Vagina (tissue), 2 donors: ENCODE data around the gene MS4A15. TPM values are rescaled to one million over a fixed set of nuclear protein-coding genes. Genes with fewer than 3 reads are reported as not detected.

Source experiments
- DNase-seq, 2 donors: peaks; one replicate each; pipeline ENCODE4 v3.0.0-alpha.2; 2017; ENCODE audit errors: extremely low spot score in 2 of 2
- H3K27ac ChIP-seq: fragments of 200-600 bp; sonication (generic); one replicate; pipeline ENCODE4 v1.5.1; 2019
- H3K27me3 ChIP-seq: fragments of 200-600 bp; sonication (generic); one replicate; pipeline ENCODE4 v1.5.1; 2019
- H3K36me3 ChIP-seq, 2 donors: fragments of 200-600 bp; sonication (generic); one replicate each; pipeline ENCODE4 v1.5.1; 2017 to 2019
- H3K4me1 ChIP-seq: fragments of 200-600 bp; sonication (generic); one replicate; pipeline ENCODE4 v1.5.1; 2019
- H3K4me3 ChIP-seq, 2 donors: fragments of 200-600 bp; sonication (generic); 1 replicate in 1 of 2; 2 replicates in 1 of 2; pipeline ENCODE4 v1.5.1; 2016 to 2019
- H3K9me3 ChIP-seq: fragments of 200-600 bp; sonication (generic); one replicate; pipeline ENCODE4 v1.5.1; 2019
- POLR2A ChIP-seq, 2 donors: fragments of 450-650 bp; IDR thresholded peaks; one replicate each; pipeline ENCODE4 v1.6.1; 2017; ENCODE audit warnings: antibody characterized with exemption in 2 of 2, mild to moderate bottlenecking in 2 of 2, moderate library complexity in 2 of 2
- POLR2AphosphoS5 ChIP-seq, 2 donors: sonication (generic); formaldehyde crosslinking; IDR thresholded peaks; one replicate each; pipeline ENCODE4 v1.9.0; 2017; ENCODE audit warnings: antibody characterized with exemption in 2 of 2, mild to moderate bottlenecking in 2 of 2, low read depth in 1 of 2; ENCODE audit not compliant: insufficient read depth in 1 of 2
- intact Hi-C: fragments of 100-400 bp; cut with DNase I; formaldehyde crosslinking; loops from one replicate; pipeline ENCODE4 v1.15.1; 2023
- total RNA-seq: library from RNA; depleted of rRNA; stranded (reverse); fragments of >200 nt; gene quantifications from one replicate; pipeline ENCODE4 v1.2.3, GENCODE V29; 2016
- TF ChIP-seq, protein P1 (sequence below), 3 experiments: fragments of 450-650 bp in 2 of 3; fragments of 200-600 bp in 1 of 3; sonication (generic) in 1 of 3; IDR thresholded peaks; one replicate each; pipeline ENCODE4 v1.5.1; 2017 to 2019; ENCODE audit warnings: antibody characterized with exemption in 3 of 3, mild to moderate bottlenecking in 2 of 3, moderate library complexity in 2 of 3

Gene MS4A15
- total RNA-seq, 1 donor from 2014 or later = not detected

DNA sequence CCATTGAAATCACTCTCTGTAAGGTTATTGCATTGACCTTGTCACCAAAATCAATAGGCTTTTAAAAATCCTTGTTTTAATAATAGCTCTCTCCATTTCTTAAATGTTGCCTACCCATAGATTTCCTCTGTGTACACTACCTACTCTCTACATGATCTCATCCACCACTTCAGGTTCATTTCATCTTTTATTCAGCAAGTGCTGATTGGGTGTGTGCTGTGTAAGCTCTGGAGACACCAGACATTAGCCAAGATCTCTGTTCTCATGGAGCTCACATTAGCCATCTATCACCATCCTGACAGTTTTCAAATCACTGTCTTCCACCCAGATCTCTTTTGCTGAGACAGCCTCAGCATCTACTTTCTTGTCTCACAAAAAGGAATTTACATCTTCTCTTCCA is 24.1 kb downstream of the MS4A15 start:
- no peaks in the 10 kb centered on the region for H3K36me3 ChIP-seq
- intact Hi-C loops = no loop called here
- TF ChIP-seq, protein P1, sequence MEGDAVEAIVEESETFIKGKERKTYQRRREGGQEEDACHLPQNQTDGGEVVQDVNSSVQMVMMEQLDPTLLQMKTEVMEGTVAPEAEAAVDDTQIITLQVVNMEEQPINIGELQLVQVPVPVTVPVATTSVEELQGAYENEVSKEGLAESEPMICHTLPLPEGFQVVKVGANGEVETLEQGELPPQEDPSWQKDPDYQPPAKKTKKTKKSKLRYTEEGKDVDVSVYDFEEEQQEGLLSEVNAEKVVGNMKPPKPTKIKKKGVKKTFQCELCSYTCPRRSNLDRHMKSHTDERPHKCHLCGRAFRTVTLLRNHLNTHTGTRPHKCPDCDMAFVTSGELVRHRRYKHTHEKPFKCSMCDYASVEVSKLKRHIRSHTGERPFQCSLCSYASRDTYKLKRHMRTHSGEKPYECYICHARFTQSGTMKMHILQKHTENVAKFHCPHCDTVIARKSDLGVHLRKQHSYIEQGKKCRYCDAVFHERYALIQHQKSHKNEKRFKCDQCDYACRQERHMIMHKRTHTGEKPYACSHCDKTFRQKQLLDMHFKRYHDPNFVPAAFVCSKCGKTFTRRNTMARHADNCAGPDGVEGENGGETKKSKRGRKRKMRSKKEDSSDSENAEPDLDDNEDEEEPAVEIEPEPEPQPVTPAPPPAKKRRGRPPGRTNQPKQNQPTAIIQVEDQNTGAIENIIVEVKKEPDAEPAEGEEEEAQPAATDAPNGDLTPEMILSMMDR (IDR thresholded peaks at IDR 0.05) = no peak
- TF ChIP-seq POLR2A (IDR thresholded peaks at IDR 0.05) (no peak), POLR2AphosphoS5 (IDR thresholded peaks at IDR 0.05; ENCODE audit: insufficient read depth in 1 of 2, low read depth in 1 of 2) (no peak)

DNA sequence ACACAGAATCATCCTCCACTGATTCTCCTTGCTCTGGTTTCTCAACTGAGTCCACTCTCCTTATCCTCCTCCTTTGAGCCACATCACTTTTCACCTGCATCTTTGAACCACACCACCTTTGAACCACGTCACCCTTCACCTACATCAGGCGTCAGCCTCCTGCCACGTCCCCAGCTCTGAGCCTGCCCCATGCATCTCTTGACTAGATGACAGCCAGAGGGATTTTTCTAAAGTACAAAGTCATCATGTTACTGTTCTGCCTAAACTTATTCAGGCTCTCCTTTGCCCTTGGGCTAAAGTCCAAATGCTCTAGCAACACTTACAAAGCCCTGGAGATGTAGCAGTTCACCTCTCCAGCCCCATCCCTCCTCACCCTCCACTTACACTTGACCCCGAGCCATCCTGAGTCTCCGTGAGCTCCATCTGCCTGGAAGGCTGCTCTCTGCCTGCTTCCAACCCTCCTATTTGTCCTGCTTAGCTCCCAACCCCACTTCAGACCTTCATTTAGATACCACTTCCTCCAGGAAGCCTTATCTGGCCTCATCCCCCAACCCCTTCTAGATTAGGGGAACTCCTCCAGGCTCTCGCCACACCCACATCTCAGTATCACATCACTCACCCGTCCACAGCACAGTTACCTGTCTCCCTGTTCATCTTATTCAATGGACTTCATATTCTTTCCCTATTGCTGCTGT is 24.8 kb downstream of the MS4A15 start:
- Histone ChIP-seq H3K27ac (no peak overlapping the region), H3K36me3 (no peaks in the 10 kb centered on the region), H3K4me3 (no peak overlapping the region), H3K27me3 (no peaks in the 10 kb centered on the region), H3K4me1 (no peaks in the 10 kb centered on the region), H3K9me3 (no peaks in the 10 kb centered on the region)
- TF ChIP-seq POLR2AphosphoS5 (IDR thresholded peaks at IDR 0.05; ENCODE audit: insufficient read depth in 1 of 2, low read depth in 1 of 2) (no peak), POLR2A (IDR thresholded peaks at IDR 0.05) (no peak)
- TF ChIP-seq, protein P1 (IDR thresholded peaks at IDR 0.05) = no peak
- intact Hi-C loops = no loop called here
- DNase-seq = no peak

More for the DNA sequence above, 24.1 kb downstream of the MS4A15 start:
- H3K9me3 ChIP-seq = no peaks in the 10 kb centered on the region
- H3K27ac ChIP-seq = no peak overlapping the region
- H3K27me3 ChIP-seq = no peaks in the 10 kb centered on the region
- no peak overlapping the region for H3K4me3 ChIP-seq
- H3K4me1 ChIP-seq = no peaks in the 10 kb centered on the region
- no peak for DNase-seq

DNA sequence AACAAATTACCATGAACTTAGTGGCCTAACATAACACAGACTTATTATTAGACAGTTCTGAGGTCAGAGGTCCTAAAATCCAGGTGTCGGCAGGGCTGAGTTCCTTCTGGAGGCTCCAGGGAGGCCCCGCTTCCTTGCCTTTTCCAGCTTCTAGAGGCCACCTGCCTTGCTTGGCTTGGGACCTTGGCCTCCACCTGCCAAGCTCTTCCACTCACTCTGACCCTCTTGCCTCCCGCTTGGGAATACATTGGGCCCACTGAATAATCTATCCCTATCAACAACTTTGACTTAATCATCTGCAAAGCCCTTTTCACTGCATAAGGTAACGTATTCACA is 25.3 kb downstream of the MS4A15 start:
- intact Hi-C loops = no loop called here
- TF ChIP-seq, protein P1 (IDR thresholded peaks at IDR 0.05) = no peak
- TF ChIP-seq POLR2A (IDR thresholded peaks at IDR 0.05) (no peak), POLR2AphosphoS5 (IDR thresholded peaks at IDR 0.05; ENCODE audit: insufficient read depth in 1 of 2, low read depth in 1 of 2) (no peak)
- no peak overlapping the region for H3K27ac ChIP-seq
- H3K4me1 ChIP-seq = no peaks in the 10 kb centered on the region
- no peaks in the 10 kb centered on the region for H3K27me3 ChIP-seq
- H3K9me3 ChIP-seq = no peaks in the 10 kb centered on the region
- H3K36me3 ChIP-seq = no peaks in the 10 kb centered on the region
- no peak overlapping the region for H3K4me3 ChIP-seq
- DNase-seq = no peak

DNA sequence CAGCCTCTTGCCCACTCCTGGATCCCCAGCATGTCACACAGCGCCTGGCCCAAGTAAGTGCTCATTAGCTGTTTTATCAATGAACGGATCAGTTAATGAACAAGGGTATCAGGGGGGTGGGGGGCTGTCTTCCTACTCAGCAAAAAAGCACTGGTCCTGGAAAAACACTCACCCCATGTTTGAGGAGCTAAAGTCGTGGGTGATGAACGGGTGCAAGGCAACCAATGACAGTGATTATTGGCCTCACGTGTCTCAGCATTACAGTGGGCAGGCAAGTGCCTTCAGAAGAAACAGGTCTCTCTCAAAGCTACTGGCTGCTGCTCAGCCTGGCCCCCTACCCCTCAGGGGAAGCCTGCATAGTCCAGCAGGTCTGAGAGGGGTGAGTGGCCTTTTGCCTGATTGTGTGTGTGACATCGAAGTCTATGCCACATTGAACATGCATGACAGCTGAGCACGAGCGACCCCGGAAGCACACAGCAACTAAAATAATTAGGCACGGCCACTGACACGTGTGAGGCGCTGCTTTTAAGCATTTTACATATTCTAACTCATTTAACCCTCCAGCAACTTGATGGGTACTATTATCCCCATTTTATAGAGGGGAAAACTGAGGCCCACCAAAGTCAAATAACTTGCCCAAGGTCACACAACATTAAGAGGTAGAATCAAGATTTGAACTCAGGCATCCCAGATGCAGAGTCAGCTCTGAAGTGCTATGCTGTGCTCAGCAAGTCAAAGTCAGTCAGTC is 25.9 kb downstream of the MS4A15 start:
- H3K27ac ChIP-seq = no peak overlapping the region
- no peaks in the 10 kb centered on the region for H3K27me3 ChIP-seq
- no peaks in the 10 kb centered on the region for H3K36me3 ChIP-seq
- intact Hi-C loops = no loop called here
- no peak for TF ChIP-seq POLR2AphosphoS5 (IDR thresholded peaks at IDR 0.05; ENCODE audit: insufficient read depth in 1 of 2, low read depth in 1 of 2)
- TF ChIP-seq, protein P1 (IDR thresholded peaks at IDR 0.05) = no peak
- no peak for TF ChIP-seq POLR2A (IDR thresholded peaks at IDR 0.05)
- H3K4me3 ChIP-seq = no peak overlapping the region
- no peaks in the 10 kb centered on the region for H3K4me1 ChIP-seq
- H3K9me3 ChIP-seq = no peaks in the 10 kb centered on the region
- no peak for DNase-seq

DNA sequence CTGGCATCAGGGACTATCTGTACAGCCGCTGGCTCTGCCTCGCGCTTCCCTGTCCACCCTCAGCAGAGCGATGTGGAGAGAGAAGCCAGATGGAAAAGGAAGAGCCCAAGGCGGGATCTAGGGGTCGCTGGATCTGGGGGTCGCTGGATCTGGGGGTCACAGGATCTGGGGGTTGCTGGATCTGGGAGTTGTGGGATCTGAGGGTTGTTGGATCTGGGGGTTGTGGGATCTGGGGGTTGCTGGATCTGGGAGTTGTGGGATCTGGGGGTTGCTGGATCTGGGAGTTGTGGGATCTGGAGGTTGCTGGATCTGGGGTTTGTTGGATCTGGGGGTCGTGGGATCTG is 26.4 kb downstream of the MS4A15 start:
- Histone ChIP-seq H3K9me3 (no peaks in the 10 kb centered on the region), H3K4me3 (no peak overlapping the region), H3K27me3 (no peaks in the 10 kb centered on the region), H3K27ac (no peak overlapping the region), H3K36me3 (no peaks in the 10 kb centered on the region), H3K4me1 (no peaks in the 10 kb centered on the region)
- DNase-seq = no peak
- intact Hi-C loops = no loop called here
- TF ChIP-seq, protein P1 (IDR thresholded peaks at IDR 0.05) = no peak
- no peak for TF ChIP-seq POLR2A (IDR thresholded peaks at IDR 0.05)
- TF ChIP-seq POLR2AphosphoS5 (IDR thresholded peaks at IDR 0.05; ENCODE audit: insufficient read depth in 1 of 2, low read depth in 1 of 2) = no peak
